GM12872 (cell line): ENCODE data around the gene YAP1.

Experiments used
- TF ChIP-seq, protein P1 (sequence below): IDR thresholded peaks from 3 replicates; pipeline ENCODE4 v1.5.1; 2011; ENCODE audit warnings: low read depth, mild to moderate bottlenecking, low read length, moderate library complexity; ENCODE audit not compliant: insufficient read depth

YAP1 gene

DNA sequence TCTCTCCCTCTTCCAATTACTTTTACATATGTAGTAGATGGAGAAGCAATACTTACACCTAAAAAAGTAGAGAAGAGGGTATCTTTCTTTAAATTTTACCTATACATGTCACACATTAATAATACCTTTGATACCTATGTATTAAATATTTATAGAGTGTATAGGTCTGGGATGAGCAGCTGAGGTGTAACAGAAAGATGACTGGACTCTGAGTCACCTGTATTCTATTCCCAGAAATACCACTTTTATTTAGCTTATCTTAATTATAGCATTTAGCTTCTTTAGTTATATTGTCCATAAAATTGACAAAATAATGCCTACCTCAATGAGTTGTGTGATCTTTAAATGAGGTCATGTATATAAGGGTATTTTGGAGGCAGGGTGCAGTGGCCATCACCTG, 30.6 kb upstream of the YAP1 start:
- TF ChIP-seq, protein P1, sequence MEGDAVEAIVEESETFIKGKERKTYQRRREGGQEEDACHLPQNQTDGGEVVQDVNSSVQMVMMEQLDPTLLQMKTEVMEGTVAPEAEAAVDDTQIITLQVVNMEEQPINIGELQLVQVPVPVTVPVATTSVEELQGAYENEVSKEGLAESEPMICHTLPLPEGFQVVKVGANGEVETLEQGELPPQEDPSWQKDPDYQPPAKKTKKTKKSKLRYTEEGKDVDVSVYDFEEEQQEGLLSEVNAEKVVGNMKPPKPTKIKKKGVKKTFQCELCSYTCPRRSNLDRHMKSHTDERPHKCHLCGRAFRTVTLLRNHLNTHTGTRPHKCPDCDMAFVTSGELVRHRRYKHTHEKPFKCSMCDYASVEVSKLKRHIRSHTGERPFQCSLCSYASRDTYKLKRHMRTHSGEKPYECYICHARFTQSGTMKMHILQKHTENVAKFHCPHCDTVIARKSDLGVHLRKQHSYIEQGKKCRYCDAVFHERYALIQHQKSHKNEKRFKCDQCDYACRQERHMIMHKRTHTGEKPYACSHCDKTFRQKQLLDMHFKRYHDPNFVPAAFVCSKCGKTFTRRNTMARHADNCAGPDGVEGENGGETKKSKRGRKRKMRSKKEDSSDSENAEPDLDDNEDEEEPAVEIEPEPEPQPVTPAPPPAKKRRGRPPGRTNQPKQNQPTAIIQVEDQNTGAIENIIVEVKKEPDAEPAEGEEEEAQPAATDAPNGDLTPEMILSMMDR = no peak

DNA sequence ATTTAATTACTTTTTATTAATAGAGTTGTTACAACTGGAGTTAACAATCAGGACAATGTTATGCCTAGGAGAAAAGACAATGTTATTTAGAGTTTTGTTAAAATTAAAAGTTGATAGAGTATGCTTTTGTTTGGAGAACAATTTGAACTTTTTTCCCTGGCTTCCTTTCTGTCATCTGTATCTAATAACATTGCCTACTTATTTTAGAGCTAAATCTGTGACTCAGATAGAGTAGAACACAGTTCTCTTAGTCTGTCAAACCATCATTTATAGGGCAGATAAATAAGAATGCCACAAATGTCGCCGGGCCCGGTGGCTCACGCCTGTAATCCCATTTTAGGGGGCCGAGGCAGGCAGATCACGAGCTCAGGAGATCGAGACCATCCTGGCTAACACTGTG, 28.9 kb upstream of the YAP1 start:
- TF ChIP-seq, protein P1 = no peak

DNA sequence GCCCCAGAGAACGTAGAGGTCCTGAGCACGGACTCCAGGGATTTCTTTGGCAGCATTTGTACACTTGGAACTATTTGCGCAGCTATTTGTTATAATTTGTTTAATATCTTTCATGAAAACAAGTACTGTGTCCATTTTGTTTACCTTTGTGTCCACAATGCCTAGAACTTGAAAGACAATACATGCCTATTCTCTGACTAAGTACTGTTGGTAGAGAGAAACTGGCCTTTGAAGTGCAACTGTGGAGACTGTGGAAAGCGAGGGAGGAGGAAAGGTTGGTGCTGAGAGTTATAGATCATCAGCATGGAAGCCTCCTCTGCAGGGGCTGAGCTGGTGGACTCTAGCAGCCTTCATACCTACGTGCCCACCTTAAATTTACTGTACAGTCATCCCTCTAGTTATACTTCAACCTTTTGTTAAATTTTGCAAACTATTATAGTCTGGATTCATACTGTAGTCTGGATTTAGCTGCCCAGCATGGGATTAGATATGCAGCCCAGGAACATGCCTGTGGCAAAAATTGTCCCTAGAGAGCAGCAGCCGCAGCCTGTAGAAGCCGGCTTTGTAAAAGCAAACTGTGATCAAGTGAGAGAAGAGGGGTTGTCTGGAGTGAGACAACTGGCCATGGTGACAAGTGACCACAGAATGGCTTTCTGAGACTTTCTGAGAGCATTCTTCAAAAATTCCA, 24.2 kb upstream of the YAP1 start:
- TF ChIP-seq, protein P1 = no peak

DNA sequence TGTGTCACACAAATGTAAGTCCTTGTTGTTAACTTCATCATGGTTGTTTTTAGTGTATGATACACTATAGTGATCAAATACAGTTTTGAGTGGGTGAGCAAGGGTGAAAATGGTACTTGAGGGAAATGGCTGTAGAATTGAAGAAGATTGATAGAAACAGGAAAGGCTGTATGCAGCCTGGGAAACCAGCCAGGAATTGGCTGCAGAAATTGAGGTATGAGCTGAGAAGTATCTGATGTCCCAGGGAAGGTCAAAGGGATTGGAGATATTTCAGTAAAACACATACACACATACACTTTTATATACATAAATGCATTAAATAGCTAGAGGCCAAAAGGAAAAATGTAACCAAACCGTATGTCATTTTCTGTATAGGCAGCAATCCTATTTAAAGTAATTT, 13.1 kb upstream of the YAP1 start:
- TF ChIP-seq, protein P1 = no peak

DNA sequence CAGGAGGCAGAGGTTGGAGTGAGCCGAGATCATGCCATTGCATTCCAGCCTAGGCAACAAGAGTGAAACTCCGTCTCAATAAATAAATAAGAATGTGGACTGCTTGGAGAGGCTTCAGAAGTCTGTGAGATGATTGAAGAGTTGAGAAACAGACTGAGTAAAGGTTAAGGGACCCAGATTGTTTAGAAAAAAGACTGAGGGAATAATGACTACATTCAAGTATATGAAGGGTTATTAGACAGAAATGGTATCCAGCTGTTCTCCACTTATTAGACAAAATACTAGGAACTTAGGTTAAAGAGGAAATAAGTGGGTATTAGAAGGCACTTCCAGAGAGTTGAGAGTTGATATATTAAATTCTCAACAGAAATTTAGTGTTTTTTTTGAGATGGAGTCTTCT, 10.5 kb upstream of the YAP1 start:
- TF ChIP-seq, protein P1 = no peak

DNA sequence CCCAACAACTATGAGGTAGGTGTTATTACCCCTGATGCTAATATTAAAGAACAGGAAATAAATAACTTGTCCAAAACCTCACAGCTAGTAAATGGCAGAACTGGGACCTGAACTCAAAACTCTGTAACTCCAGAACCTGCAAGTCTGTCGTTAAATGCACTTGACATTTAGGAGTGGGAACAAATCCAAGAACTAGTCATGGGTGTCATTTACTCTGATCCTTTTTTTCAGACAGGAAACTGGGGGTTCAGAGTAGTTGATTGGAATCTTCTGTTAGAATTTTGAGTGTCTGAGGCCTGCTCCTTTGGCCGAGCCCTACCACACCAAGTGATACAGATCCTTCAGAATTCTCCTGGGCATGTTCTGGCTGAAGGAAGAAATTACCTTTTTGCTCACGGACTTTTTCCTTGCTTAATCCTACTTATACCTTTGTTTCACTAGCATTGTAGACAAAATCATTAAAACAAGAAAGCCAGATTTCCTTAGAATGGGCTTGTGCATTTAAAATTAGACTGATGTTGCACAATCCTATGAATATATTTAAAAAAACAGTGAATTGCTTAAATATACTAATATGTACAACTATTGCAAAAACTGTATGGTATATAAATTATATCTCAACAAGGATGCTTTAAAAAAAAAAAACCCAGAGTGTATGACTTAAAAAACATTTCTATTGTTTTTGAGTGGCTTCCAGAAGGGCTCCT, 1.4 kb upstream of the YAP1 start:
- TF ChIP-seq, protein P1 = no peak

DNA sequence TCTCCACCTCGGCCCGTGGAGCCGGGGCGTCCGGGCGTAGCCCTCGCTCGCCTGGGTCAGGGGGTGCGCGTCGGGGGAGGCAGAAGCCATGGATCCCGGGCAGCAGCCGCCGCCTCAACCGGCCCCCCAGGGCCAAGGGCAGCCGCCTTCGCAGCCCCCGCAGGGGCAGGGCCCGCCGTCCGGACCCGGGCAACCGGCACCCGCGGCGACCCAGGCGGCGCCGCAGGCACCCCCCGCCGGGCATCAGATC, 439 bp downstream of the YAP1 start:
- TF ChIP-seq, protein P1 = no peak
